GM23338 (cell line): ENCODE results near the gene THTPA. TPM values are rescaled to one million over a fixed set of nuclear protein-coding genes. Genes with fewer than 3 reads are reported as not detected.

ENCODE experiments used
- ATAC-seq: fragments of 200-7000 bp; cut with Tn5 transposase; 3 replicates; pipeline ENCODE4 v1.9.1; 2020
- DNase-seq: peaks from one replicate; pipeline ENCODE4 v3.0.0-alpha.2; 2015; ENCODE audit warnings: low spot score
- H2AFZ ChIP-seq: fragments of 200-600 bp; sonication (generic); 2 replicates; pipeline ENCODE4 v1.8.0; 2016; ENCODE audit warnings: antibody characterized with exemption, mild to moderate bottlenecking, moderate library complexity
- H3F3A ChIP-seq: fragments of 200-600 bp; sonication (generic); replicated peaks from 2 replicates; pipeline ENCODE4 v1.8.0; 2017; ENCODE audit warnings: antibody characterized with exemption, mixed run types, low read depth
- H3K27ac ChIP-seq: fragments of 200-600 bp; sonication (generic); 2 replicates; pipeline ENCODE4 v1.6.1; 2016; ENCODE audit warnings: low read depth
- H3K27me3 ChIP-seq: fragments of 200-600 bp; sonication (generic); 2 replicates; pipeline ENCODE4 v1.8.0; 2016; ENCODE audit warnings: mild to moderate bottlenecking, mixed run types, moderate library complexity; ENCODE audit not compliant: insufficient read depth
- H3K36me3 ChIP-seq: fragments of 200-600 bp; sonication (generic); 2 replicates; pipeline ENCODE4 v1.8.0; 2016; ENCODE audit warnings: mild to moderate bottlenecking; ENCODE audit not compliant: insufficient read depth
- H3K4me1 ChIP-seq: fragments of 200-600 bp; sonication (generic); 2 replicates; pipeline ENCODE4 v1.8.0; 2016; ENCODE audit warnings: mild to moderate bottlenecking, moderate library complexity; ENCODE audit not compliant: insufficient read depth
- H3K4me2 ChIP-seq: fragments of 200-600 bp; sonication (generic); 2 replicates; pipeline ENCODE4 v1.7.1; 2017; ENCODE audit warnings: mixed run types
- H3K4me3 ChIP-seq: fragments of 200-600 bp; sonication (generic); 2 replicates; pipeline ENCODE4 v1.6.1; 2016; ENCODE audit warnings: mixed run types
- H3K79me2 ChIP-seq: fragments of 200-600 bp; sonication (generic); replicated peaks from 2 replicates; pipeline ENCODE4 v1.8.0; 2017; ENCODE audit warnings: mild to moderate bottlenecking; ENCODE audit not compliant: insufficient read depth
- H3K9me2 ChIP-seq: fragments of 200-600 bp; sonication (generic); 2 replicates; pipeline ENCODE4 v1.8.0; 2017; ENCODE audit not compliant: insufficient read depth
- H4K20me1 ChIP-seq: fragments of 200-600 bp; sonication (generic); replicated peaks from 2 replicates; pipeline ENCODE4 v1.8.0; 2017; ENCODE audit warnings: mild to moderate bottlenecking; ENCODE audit not compliant: insufficient read depth
- H3K27ac Mint-ChIP-seq: 2 replicates; pipeline ENCODE4 v1.8.0; 2020; ENCODE audit warnings: inconsistent platforms, mild to moderate bottlenecking, moderate library complexity, mixed read lengths
- H3K27me3 Mint-ChIP-seq: 3 replicates; pipeline ENCODE4 v1.8.0; 2022; ENCODE audit warnings: low read depth, mild to moderate bottlenecking, moderate library complexity, mixed read lengths, inconsistent platforms; ENCODE audit not compliant: insufficient read depth, poor library complexity
- H3K36me3 Mint-ChIP-seq: 3 replicates; pipeline ENCODE4 v1.8.0; 2021; ENCODE audit warnings: low read depth, mild to moderate bottlenecking, inconsistent platforms, moderate library complexity, mixed read lengths
- H3K4me1 Mint-ChIP-seq: 3 replicates; pipeline ENCODE4 v1.8.0; 2020; ENCODE audit warnings: mild to moderate bottlenecking, inconsistent platforms, mixed read lengths
- H3K4me3 Mint-ChIP-seq: 3 replicates; pipeline ENCODE4 v1.8.0; 2021; ENCODE audit warnings: moderate library complexity, mild to moderate bottlenecking, inconsistent platforms, mixed read lengths
- H3K9me3 Mint-ChIP-seq: 3 replicates; pipeline ENCODE4 v1.8.0; 2020; ENCODE audit warnings: moderate library complexity, mild to moderate bottlenecking, inconsistent platforms, mixed read lengths
- EZH2 ChIP-seq: fragments of 200-600 bp; sonication (generic); IDR thresholded peaks from one replicate; pipeline ENCODE4 v1.8.0; 2017; ENCODE audit warnings: antibody characterized with exemption, mild to moderate bottlenecking, low read depth; ENCODE audit not compliant: unreplicated experiment
- NANOG ChIP-seq: IDR thresholded peaks from 2 replicates; pipeline ENCODE4 v1.6.1; 2016; ENCODE audit warnings: antibody characterized with exemption, borderline replicate concordance
- POLR2AphosphoS5 ChIP-seq: IDR thresholded peaks from 2 replicates; pipeline ENCODE4 v1.6.1; 2016; ENCODE audit warnings: antibody characterized with exemption, low read depth
- polyA plus RNA-seq: library from polyadenylated mRNA; unstranded; fragments of >200 nt; fragmentation: Nextera tagmentation; extraction: Ambion mirVana; gene quantifications from 2 replicates; pipeline ENCODE4 v1.2.1, GENCODE V29; 2016
- total RNA-seq: library from RNA; depleted of rRNA; stranded (reverse); fragments of >200 nt; shearing (Covaris generic); gene quantifications from 2 replicates; pipeline ENCODE4 v1.2.3, GENCODE V29; 2014
- TF ChIP-seq, protein P1 (sequence below), 2 experiments: fragments of 200-600 bp in 1 of 2; sonication (generic) in 1 of 2; conservative IDR thresholded peaks; 2 replicates each; pipeline versions ENCODE4 v1.5.1 to v1.6.1; 2016 to 2017; ENCODE audit warnings: antibody characterized with exemption in 2 of 2, low read depth in 2 of 2, mild to moderate bottlenecking in 2 of 2, moderate library complexity in 1 of 2
- TF ChIP-seq, protein P2 (sequence below): IDR thresholded peaks from 2 replicates; pipeline ENCODE4 v1.6.1; 2016; ENCODE audit warnings: antibody characterized with exemption

Gene THTPA
- total and polyA plus RNA-seq, 2 experiments from 2014 or later = 8.6 to 21.3 TPM

DNA sequence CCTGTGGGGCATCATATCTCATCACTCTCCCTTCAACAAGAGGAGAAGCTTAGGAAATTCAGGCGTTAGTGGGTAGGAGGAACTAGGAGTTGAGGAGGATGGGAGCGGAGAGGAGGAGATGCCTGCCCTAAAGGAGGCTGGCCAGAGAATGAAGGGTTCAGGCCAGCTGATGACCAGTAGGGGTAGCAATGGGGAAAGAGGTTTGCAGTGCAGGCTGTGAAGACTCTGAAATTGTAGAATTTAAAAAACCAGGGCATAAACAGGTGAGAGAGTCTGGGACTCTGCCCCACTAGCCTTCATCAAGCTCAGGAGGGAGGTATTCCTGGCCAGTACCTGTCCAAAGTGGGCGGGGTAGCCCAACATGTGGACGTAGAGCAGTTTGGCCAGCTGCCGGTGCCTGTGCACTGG lies 10.7 kb downstream of the THTPA start:
- no peak overlapping the region for H3K27ac Mint-ChIP-seq
- peaks cover 40% of the 10 kb centered on the region for H3K27me3 Mint-ChIP-seq
- H3K9me3 Mint-ChIP-seq = peaks cover 4% of the 10 kb centered on the region; the same call in 1 of the 3 replicates
- Histone ChIP-seq H3K9me2 (no peaks in the 10 kb centered on the region), H3K27me3 (no peaks in the 10 kb centered on the region), H3K4me1 (peaks cover 31% of the 10 kb centered on the region), H3K27ac (no peak overlapping the region; the same call in 1 of the 2 replicates), H3K4me3 (peak overlapping the region; percentile 80), H4K20me1 (no peaks in the 10 kb centered on the region), H3K36me3 (no peaks in the 10 kb centered on the region), H3K4me2 (peak overlapping the region; percentile 86), H2AFZ (peak overlapping the region; percentile 44; the same call in 1 of the 2 replicates), H3K79me2 (no peaks in the 10 kb centered on the region), H3F3A (peaks cover 15% of the 10 kb centered on the region)
- peak overlapping the region; percentile 96 for H3K4me3 Mint-ChIP-seq
- TF ChIP-seq, protein P1, sequence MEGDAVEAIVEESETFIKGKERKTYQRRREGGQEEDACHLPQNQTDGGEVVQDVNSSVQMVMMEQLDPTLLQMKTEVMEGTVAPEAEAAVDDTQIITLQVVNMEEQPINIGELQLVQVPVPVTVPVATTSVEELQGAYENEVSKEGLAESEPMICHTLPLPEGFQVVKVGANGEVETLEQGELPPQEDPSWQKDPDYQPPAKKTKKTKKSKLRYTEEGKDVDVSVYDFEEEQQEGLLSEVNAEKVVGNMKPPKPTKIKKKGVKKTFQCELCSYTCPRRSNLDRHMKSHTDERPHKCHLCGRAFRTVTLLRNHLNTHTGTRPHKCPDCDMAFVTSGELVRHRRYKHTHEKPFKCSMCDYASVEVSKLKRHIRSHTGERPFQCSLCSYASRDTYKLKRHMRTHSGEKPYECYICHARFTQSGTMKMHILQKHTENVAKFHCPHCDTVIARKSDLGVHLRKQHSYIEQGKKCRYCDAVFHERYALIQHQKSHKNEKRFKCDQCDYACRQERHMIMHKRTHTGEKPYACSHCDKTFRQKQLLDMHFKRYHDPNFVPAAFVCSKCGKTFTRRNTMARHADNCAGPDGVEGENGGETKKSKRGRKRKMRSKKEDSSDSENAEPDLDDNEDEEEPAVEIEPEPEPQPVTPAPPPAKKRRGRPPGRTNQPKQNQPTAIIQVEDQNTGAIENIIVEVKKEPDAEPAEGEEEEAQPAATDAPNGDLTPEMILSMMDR (conservative IDR thresholded peaks at IDR 0.05; ENCODE audit: low read depth in 2 of 2) = peak; percentile 19 to 23; a peak in 3 of 4 replicates
- no peak for TF ChIP-seq EZH2
- peaks cover 26% of the 10 kb centered on the region for H3K36me3 Mint-ChIP-seq
- H3K4me1 Mint-ChIP-seq = peaks cover 31% of the 10 kb centered on the region
- peak; percentile 9; the same call in 2 of the 3 replicates for ATAC-seq
- no peak for DNase-seq

DNA sequence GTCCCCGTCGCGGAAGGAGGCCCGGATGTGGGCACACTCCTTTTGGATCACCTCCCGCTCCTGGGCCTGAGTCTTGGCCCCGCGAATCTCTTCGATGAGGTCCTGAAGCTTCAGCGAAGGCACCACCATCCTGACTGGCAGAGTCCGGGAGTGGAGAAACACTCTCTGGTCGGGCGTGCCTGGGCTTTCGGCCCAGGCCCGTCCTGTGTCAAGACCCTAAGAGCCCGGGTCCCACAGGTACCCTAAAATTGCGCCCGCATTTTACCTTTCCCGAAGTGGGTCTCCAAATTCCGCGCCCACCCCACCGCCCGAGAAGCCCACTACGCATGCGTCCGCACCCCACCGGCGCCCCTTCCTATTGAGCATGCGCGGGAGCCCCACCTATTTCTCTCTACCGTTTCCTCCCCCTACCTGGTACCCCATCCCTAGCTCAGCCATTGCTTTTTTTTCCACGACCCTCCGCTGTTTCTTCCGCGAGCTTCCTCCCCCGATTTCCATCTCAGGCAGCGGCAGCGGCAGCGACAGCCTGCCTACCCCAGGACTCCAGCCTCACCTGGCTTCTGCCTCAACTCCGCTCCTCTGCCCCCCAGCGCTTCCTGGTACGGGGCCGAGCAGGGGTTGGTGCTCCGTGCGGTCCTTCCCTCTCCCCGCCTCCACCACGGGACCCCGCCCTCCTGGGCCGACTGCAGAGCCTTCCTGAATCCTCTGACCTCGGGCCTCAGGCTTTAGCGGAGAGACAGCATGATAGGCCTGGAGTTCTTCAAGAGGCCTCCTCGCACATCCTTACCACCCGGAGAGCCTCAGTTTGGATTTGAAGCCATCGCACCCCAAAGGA lies 11.3 kb downstream of the THTPA start, which contains the start of gene AP1G2:
Gene AP1G2 (minus strand): TSS at position 606 of the 835 bp plus-strand sequence. CDS start 477 bp downstream, at position 129.
- Histone ChIP-seq H3K4me1 (peaks cover 31% of the 10 kb centered on the region), H3K4me3 (peak within 1 kb of the TSS; percentile 80), H3K27me3 (no peaks in the 10 kb centered on the region), H3F3A (peaks cover 15% of the 10 kb centered on the region), H3K9me2 (no peaks in the 10 kb centered on the region), H4K20me1 (no peaks in the 10 kb centered on the region), H3K79me2 (no peaks in the 10 kb centered on the region), H3K27ac (peak within 1 kb of the TSS; percentile 91), H3K4me2 (peak within 1 kb of the TSS; percentile 86), H2AFZ (peak within 1 kb of the TSS; percentile 44; the same call in 1 of the 2 replicates), H3K36me3 (no peaks in the 10 kb centered on the region)
- H3K4me1 Mint-ChIP-seq = peaks cover 37% of the 10 kb centered on the region
- H3K27me3 Mint-ChIP-seq = peaks cover 39% of the 10 kb centered on the region
- peaks cover 29% of the 10 kb centered on the region for H3K36me3 Mint-ChIP-seq
- peak; percentile 94 for DNase-seq
- peaks cover 4% of the 10 kb centered on the region; the same call in 1 of the 3 replicates for H3K9me3 Mint-ChIP-seq
- peak within 1 kb of the TSS; percentile 96 for H3K4me3 Mint-ChIP-seq
- H3K27ac Mint-ChIP-seq = peak within 1 kb of the TSS; percentile 90
- ATAC-seq = peak; percentile 79
- TF ChIP-seq, protein P2, sequence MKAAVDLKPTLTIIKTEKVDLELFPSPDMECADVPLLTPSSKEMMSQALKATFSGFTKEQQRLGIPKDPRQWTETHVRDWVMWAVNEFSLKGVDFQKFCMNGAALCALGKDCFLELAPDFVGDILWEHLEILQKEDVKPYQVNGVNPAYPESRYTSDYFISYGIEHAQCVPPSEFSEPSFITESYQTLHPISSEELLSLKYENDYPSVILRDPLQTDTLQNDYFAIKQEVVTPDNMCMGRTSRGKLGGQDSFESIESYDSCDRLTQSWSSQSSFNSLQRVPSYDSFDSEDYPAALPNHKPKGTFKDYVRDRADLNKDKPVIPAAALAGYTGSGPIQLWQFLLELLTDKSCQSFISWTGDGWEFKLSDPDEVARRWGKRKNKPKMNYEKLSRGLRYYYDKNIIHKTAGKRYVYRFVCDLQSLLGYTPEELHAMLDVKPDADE = peak; percentile 44; the same call in 1 of the 2 replicates
- peak; percentile 96 for TF ChIP-seq POLR2AphosphoS5
- TF ChIP-seq NANOG = no peak
